Measurements from ENCODE around the gene NUTM2D.
"Not testable (repeated sequence)": the region's sequence is repeated elsewhere in the genome, so short reads cannot be mapped to it uniquely, and the experiment has no call there.

Gene NUTM2D

DNA sequence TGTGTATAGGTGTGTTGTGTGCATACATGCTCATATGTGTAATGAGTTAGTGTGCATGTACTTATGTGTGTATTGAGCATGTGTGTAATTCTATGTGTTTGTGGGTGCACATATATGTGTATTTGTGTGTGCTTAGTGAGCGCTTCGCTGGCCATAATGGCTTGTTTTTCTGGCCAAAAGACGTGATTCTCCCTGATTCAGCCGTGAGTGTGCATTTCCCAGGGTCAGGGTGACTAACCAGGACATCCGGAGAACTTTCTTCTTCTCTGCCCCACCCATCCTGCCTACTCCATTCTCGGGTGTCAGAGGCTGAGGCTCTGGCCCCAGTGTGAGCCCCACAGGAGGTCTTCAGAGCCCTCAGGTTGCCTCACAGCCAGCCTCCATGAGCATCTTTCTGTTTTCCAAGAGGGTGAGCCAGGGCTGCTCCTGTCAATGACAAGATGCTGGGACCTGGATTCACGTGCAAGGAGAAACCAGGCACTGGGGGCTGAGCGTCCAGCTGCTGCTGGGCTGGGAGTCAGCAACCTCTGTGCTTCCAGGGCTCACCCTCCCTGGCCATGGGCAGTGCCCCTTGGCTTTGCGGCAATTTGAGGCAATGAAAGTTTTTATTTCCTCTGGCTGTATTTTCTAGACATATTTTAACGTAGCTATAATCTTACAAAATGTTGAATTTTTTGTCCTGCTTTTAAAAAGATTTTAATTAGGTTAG, 25.8 kb downstream of the NUTM2D start:
- not testable (repeated sequence) for DNase-seq

DNA sequence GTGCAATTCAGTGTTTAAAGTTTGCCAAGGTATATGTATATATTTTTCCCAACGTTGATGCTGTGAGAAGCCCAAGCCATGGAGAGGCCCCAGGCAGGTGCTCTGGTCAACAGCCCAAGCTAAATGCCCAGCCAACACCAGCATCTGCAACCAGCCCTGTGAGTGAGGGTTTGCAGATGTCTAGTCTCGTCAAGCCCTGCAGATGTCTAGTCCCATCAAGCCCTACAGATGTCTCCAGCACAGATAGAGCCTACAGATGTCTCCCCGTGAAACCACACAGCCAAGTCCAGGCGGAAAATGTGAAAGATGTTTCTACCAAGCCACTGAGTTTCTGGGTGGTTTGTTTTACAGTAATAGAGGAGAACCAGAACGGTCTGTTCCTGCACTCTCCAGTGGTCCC, 26.7 kb downstream of the NUTM2D start:
- not testable (repeated sequence) for DNase-seq

DNA sequence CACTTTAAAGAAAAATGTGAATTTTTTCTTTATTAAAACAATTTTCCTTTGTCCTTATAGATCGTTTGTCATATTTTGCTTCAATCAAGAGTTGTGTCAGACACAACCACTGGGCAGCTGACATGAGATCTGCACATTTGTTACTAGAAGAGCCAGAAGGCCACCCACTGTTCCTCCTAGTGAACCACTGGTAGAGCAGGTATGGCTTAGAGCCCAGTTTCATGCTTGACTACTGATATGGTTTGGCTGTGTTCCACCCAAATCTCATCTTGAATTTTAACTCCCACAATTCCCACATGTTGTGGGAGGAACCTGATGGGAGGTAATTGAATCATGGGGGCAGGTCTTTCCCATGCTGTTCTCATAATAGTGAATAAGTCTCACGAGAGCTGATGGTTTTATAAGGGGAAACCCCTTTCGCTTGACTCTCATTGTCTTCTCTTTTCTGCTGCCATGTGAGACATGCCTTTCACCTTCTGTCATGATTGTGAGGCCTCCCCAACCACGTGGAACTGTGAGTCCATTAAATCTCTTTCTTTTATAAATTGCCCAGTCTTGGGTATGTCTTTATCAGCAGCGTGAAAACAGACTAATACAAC, 28.3 kb downstream of the NUTM2D start:
- DNase-seq = not testable (repeated sequence)

DNA sequence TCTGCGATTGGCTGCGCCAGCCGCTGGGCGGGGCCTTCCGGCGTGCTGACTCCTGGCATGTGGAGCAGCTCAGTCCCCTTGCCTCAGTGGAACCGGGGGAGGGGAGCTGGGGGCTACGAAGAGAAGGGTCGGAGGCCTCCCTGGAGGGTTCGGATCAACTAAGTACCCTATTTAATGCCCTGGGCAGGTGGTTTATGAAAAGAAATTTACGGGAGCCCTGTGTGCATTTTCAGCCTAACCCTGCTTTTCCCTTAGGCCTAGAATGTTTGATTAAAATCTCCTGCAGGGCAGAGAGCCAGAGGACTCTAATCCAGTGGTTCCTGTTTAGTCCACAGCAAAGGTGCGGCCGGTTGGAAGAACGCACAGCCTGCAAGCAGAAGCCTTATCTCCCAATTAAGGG, 33.8 kb downstream of the NUTM2D start:
- DNase-seq = not testable (repeated sequence)

DNA sequence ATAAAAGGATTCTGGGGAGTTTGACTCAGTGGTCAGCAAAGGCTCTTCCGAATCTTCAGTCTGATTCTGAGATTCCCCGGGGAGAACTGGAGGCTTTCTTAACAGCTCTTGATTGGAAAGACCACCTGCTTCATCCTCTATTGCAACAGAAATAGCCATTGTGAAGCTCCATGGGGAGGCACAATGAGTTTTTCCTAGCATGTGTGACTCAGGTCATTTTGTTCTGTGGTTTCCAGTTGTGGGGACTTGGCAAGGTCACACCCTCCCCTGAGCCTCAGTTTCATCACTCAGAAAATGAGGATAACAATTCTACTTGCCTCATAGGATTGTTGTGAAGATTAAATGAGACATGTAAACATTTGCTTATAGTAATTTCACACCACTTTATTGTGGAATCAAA, 38.7 kb downstream of the NUTM2D start:
- not testable (repeated sequence) for DNase-seq

DNA sequence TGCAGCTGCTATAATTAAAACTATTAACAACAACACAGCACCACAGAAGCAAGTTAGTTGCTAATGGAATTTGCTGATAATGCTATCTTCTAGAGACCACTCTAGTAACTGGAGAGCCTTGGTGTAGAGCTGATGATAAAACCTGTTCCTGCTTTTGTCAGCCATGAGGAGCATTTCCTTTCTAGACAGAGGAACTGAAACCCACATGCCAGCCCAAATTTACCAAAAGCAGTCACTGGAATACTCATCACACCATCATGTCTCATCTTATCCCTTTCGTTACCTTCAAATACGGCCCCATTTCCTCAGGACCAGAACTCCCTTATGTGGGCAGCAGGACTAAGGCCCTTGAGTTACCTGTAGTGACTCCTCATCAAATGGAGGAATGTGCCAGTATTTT, 40.9 kb downstream of the NUTM2D start:
- DNase-seq = not testable (repeated sequence)

DNA sequence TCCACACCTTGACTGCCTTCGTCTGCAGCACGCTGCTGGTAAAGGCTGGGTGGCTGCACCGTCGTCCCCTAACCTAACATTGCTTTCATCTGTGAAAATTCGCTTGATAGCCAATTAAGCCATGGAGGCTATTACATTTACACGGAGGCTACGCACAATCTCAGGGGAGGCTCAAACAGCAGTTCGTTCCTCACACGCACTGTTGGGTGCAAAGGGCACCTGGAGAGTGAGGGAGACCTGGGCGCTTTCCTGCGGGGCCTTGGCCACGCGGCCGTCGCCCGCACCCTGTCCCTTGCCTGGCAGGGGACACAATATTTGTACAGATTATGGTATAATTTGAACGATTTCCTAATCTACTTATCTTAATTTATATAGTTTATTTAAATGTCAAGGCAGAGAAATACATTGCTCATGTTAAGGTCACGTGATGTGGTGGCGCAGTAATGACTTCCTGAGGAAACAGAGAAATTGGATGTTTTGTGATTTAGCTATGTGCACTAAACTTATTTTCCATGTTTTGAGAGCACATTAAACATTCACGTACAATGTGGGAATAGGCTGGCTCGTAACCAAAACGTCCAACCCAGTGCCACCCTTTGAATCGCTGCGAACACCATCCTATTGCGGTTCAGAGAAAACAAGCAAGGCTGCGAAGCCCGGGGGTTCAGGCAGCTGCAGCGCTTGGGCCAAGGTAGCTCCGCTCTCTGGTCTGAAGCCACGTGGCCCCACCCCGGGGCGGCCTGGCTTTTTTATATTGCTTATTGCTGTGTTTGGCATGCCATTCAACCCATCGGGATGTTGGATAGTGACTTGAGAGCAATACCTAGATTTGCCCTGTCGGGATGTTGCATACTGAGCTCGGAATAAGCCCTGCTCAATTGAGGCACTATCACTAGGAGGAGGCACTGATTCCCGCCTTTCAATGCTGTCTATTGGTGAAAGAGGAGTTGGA, 50.2 kb downstream of the NUTM2D start:
- peak; percentile 16 for DNase-seq

DNA sequence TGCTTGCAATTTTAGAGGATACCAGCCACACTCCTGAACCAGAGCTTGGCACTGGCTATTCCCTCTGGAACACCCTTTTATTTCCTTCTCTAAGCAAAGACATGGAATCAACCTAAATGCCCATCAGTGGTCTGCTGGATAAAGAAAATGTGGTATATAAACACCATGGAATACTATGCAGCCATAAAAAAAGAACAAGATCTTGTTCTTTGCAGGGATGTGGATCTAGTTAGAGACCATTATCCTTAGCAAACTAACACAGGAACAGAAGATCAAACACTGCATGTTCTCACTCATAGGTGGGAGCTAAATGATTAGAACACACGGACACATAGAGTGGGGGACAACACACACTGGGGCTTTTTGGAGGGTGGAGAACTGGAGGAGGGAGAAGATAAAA, 56.4 kb downstream of the NUTM2D start:
- DNase-seq = not testable (repeated sequence)
